HepG2 (cell line): ENCODE results near the gene INSR. TPM values are rescaled to one million over a fixed set of nuclear protein-coding genes. Genes with fewer than 3 reads are reported as not detected.

Source experiments
- BRCA1 ChIP-seq: sonication (generic); formaldehyde crosslinking; IDR thresholded peaks from 2 replicates; pipeline ENCODE4 v1.4.0; 2020; ENCODE audit warnings: missing genetic modification reagents
- CCDC6 ChIP-seq: sonication (generic); formaldehyde crosslinking; IDR thresholded peaks from 2 replicates; pipeline ENCODE4 v1.8.1; 2022; ENCODE audit warnings: mild to moderate bottlenecking, missing genetic modification reagents, moderate library complexity
- EZH2 ChIP-seq: conservative IDR thresholded peaks from 2 replicates; pipeline ENCODE4 v1.6.1; 2012; ENCODE audit warnings: mild to moderate bottlenecking, low read depth, low read length, moderate library complexity
- HOXA7 ChIP-seq: sonication (generic); formaldehyde crosslinking; IDR thresholded peaks from 2 replicates; pipeline ENCODE4 v1.8.1; 2022; ENCODE audit warnings: mild to moderate bottlenecking, missing genetic modification reagents, moderate library complexity
- KLF9 ChIP-seq: IDR thresholded peaks from 2 replicates; pipeline ENCODE4 v1.6.1; 2016; ENCODE audit warnings: low read depth
- MXD4 ChIP-seq: IDR thresholded peaks from 2 replicates; pipeline ENCODE4 v1.6.1; 2016; ENCODE audit warnings: mild to moderate bottlenecking, missing biosample characterization, missing genetic modification reagents
- NCOR1 ChIP-seq: fragments of 200-600 bp; sonication (generic); IDR thresholded peaks from 2 replicates; pipeline ENCODE4 v1.7.0; 2017; ENCODE audit warnings: antibody characterized with exemption, low read length, borderline replicate concordance
- PAWR ChIP-seq: sonication (generic); formaldehyde crosslinking; IDR thresholded peaks from 2 replicates; pipeline ENCODE4 v1.4.0; 2020; ENCODE audit warnings: missing genetic modification reagents, mild to moderate bottlenecking, borderline replicate concordance
- SP2 ChIP-seq: sonication (generic); formaldehyde crosslinking; IDR thresholded peaks from 2 replicates; pipeline ENCODE4 v1.5.1; 2020; ENCODE audit warnings: mild to moderate bottlenecking, missing genetic modification reagents
- ZC3H4 ChIP-seq: sonication (generic); formaldehyde crosslinking; IDR thresholded peaks from 2 replicates; pipeline ENCODE4 v1.4.0; 2020; ENCODE audit warnings: missing genetic modification reagents, borderline replicate concordance
- ZFP37 ChIP-seq: sonication (generic); formaldehyde crosslinking; IDR thresholded peaks from 2 replicates; pipeline ENCODE4 v1.4.0; 2020; ENCODE audit warnings: missing genetic modification reagents, borderline replicate concordance
- ZNF121 ChIP-seq: sonication (generic); formaldehyde crosslinking; IDR thresholded peaks from 2 replicates; pipeline ENCODE4 v1.5.0; 2020; ENCODE audit warnings: mild to moderate bottlenecking, missing genetic modification reagents
- ZNF253 ChIP-seq: sonication (generic); formaldehyde crosslinking; IDR thresholded peaks from 2 replicates; pipeline ENCODE4 v1.8.0; 2022; ENCODE audit warnings: mild to moderate bottlenecking, missing genetic modification reagents, borderline replicate concordance
- ZNF678 ChIP-seq: sonication (generic); formaldehyde crosslinking; IDR thresholded peaks from 2 replicates; pipeline ENCODE4 v1.4.0; 2020; ENCODE audit warnings: mild to moderate bottlenecking, missing genetic modification reagents
- polyA plus RNA-seq, 8 experiments: library from polyadenylated mRNA; depleted of rRNA in 3 of 8; stranded (reverse) in 7 of 8; unstranded in 1 of 8; fragments of >200 nt; fragmentation: Illumina TruSeq in 4 of 8; extraction: Trizol in 4 of 8; gene quantifications; 2 replicates each; pipeline versions ENCODE4 v1.2.1 to v1.2.3, GENCODE V29; 2011 to 2016; ENCODE audit warnings: low read depth in 4 of 8, missing spikeins in 1 of 8, mixed read lengths in 1 of 8; ENCODE audit not compliant: insufficient read depth in 1 of 8
- total RNA-seq, 5 experiments: library from RNA; depleted of rRNA; stranded (reverse); fragments of >200 nt; fragmentation: Illumina TruSeq; extraction: Trizol; gene quantifications; 2 replicates each; pipeline ENCODE4 v1.2.3, GENCODE V29; 2016; ENCODE audit warnings: low read depth in 1 of 5
- TF ChIP-seq, protein P1 (sequence below): IDR thresholded peaks from 2 replicates; pipeline ENCODE4 v1.6.1; 2016; ENCODE audit warnings: control low read depth
- TF ChIP-seq, protein P2 (sequence below): IDR thresholded peaks from 2 replicates; pipeline ENCODE4 v1.6.1; 2016; ENCODE audit warnings: low read depth, control low read depth
- TF ChIP-seq, protein P3 (sequence below): sonication (generic); formaldehyde crosslinking; IDR thresholded peaks from 2 replicates; pipeline ENCODE4 v1.4.0; 2020; ENCODE audit warnings: missing genetic modification reagents, borderline replicate concordance
- TF ChIP-seq, protein P4 (sequence below): IDR thresholded peaks from 2 replicates; pipeline ENCODE4 v1.6.1; 2018; ENCODE audit warnings: missing genetic modification reagents
- TF ChIP-seq, protein P5 (sequence below): sonication (generic); formaldehyde crosslinking; IDR thresholded peaks from 2 replicates; pipeline ENCODE4 v1.4.0; 2020; ENCODE audit warnings: mild to moderate bottlenecking, low read depth, missing genetic modification reagents

INSR gene
- total and polyA plus RNA-seq, 2 of the 13 experiments (the other 11 are each of a cell fraction or from before 2014, with no cell fraction given): 24.2 to 29.8 TPM

DNA sequence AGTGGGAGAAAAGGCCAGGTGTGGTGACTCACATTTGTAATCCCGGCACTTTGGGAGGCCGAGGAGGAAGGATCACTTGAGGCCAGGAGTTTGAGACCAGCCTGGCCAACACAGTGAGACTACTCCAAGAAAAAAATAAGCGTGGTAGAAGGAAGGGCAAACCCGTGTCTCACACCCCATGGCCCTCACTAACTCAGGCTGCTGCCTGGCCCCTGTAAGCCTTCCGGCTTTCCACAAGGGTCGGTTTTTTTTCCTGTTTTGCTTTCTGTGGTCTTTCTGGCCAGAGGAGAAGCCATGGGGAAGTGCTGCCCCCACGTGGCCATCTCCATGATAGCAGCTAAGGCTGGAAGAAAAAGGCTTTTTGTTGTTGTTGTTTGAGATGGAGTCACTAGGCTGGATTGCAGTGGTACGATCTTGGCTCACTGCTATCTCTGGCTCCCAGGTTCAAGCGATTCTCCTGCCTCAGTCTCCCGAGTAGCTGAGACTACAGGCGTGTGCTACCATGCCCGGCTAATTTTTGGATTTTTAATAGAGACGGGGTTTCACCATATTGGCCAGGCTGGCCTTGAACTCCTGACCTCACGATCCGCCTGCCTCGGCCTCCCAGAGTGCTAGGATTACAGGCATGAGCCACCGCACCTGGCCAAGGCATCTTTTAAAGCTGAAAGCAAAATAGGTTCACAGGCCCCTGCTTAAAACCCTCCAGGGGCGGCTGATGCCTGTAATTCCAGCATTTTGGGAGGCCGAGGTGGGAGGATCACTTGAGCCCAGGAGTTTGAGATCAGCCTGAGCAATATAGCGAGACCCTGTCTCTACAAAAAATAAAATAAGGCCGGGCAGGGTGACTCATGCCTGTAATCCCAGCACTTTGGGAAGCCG lies 47.0 kb upstream of the INSR start (continued):
- TF ChIP-seq, protein P1, sequence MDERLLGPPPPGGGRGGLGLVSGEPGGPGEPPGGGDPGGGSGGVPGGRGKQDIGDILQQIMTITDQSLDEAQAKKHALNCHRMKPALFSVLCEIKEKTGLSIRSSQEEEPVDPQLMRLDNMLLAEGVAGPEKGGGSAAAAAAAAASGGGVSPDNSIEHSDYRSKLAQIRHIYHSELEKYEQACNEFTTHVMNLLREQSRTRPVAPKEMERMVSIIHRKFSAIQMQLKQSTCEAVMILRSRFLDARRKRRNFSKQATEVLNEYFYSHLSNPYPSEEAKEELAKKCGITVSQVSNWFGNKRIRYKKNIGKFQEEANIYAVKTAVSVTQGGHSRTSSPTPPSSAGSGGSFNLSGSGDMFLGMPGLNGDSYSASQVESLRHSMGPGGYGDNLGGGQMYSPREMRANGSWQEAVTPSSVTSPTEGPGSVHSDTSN (CRISPR knock-in tag): no peak
- no peak for TF ChIP-seq EZH2
- no peak for TF ChIP-seq MXD4
- TF ChIP-seq BRCA1 (CRISPR knock-in tag): 0 out of 2 replicates have a peak, but pooled peaks have one; percentile 39
- TF ChIP-seq ZC3H4 (CRISPR knock-in tag): no peak
- TF ChIP-seq, protein P2, sequence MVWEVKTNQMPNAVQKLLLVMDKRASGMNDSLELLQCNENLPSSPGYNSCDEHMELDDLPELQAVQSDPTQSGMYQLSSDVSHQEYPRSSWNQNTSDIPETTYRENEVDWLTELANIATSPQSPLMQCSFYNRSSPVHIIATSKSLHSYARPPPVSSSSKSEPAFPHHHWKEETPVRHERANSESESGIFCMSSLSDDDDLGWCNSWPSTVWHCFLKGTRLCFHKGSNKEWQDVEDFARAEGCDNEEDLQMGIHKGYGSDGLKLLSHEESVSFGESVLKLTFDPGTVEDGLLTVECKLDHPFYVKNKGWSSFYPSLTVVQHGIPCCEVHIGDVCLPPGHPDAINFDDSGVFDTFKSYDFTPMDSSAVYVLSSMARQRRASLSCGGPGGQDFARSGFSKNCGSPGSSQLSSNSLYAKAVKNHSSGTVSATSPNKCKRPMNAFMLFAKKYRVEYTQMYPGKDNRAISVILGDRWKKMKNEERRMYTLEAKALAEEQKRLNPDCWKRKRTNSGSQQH (CRISPR knock-in tag): no peak
- TF ChIP-seq ZNF121 (CRISPR knock-in tag): peak; percentile 90
- no peak for TF ChIP-seq ZFP37 (CRISPR knock-in tag)
- TF ChIP-seq, protein P3, sequence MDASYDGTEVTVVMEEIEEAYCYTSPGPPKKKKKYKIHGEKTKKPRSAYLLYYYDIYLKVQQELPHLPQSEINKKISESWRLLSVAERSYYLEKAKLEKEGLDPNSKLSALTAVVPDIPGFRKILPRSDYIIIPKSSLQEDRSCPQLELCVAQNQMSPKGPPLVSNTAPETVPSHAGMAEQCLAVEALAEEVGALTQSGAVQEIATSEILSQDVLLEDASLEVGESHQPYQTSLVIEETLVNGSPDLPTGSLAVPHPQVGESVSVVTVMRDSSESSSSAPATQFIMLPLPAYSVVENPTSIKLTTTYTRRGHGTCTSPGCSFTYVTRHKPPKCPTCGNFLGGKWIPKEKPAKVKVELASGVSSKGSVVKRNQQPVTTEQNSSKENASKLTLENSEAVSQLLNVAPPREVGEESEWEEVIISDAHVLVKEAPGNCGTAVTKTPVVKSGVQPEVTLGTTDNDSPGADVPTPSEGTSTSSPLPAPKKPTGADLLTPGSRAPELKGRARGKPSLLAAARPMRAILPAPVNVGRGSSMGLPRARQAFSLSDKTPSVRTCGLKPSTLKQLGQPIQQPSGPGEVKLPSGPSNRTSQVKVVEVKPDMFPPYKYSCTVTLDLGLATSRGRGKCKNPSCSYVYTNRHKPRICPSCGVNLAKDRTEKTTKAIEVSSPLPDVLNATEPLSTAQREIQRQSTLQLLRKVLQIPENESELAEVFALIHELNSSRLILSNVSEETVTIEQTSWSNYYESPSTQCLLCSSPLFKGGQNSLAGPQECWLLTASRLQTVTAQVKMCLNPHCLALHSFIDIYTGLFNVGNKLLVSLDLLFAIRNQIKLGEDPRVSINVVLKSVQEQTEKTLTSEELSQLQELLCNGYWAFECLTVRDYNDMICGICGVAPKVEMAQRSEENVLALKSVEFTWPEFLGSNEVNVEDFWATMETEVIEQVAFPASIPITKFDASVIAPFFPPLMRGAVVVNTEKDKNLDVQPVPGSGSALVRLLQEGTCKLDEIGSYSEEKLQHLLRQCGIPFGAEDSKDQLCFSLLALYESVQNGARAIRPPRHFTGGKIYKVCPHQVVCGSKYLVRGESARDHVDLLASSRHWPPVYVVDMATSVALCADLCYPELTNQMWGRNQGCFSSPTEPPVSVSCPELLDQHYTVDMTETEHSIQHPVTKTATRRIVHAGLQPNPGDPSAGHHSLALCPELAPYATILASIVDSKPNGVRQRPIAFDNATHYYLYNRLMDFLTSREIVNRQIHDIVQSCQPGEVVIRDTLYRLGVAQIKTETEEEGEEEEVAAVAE (CRISPR knock-in tag): no peak
- TF ChIP-seq NCOR1: no peak
- no peak for TF ChIP-seq SP2 (CRISPR knock-in tag)
- TF ChIP-seq ZNF253 (CRISPR knock-in tag): no peak
- no peak for TF ChIP-seq ZNF678 (CRISPR knock-in tag)
- TF ChIP-seq KLF9: no peak
- TF ChIP-seq, protein P4, sequence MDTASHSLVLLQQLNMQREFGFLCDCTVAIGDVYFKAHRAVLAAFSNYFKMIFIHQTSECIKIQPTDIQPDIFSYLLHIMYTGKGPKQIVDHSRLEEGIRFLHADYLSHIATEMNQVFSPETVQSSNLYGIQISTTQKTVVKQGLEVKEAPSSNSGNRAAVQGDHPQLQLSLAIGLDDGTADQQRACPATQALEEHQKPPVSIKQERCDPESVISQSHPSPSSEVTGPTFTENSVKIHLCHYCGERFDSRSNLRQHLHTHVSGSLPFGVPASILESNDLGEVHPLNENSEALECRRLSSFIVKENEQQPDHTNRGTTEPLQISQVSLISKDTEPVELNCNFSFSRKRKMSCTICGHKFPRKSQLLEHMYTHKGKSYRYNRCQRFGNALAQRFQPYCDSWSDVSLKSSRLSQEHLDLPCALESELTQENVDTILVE (CRISPR knock-in tag): peak; percentile 57
- TF ChIP-seq HOXA7 (CRISPR knock-in tag): no peak
- TF ChIP-seq PAWR (CRISPR knock-in tag): no peak
- TF ChIP-seq, protein P5, sequence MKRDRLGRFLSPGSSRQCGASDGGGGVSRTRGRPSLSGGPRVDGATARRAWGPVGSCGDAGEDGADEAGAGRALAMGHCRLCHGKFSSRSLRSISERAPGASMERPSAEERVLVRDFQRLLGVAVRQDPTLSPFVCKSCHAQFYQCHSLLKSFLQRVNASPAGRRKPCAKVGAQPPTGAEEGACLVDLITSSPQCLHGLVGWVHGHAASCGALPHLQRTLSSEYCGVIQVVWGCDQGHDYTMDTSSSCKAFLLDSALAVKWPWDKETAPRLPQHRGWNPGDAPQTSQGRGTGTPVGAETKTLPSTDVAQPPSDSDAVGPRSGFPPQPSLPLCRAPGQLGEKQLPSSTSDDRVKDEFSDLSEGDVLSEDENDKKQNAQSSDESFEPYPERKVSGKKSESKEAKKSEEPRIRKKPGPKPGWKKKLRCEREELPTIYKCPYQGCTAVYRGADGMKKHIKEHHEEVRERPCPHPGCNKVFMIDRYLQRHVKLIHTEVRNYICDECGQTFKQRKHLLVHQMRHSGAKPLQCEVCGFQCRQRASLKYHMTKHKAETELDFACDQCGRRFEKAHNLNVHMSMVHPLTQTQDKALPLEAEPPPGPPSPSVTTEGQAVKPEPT: no peak
- no peak; the same call in 1 of the 2 replicates for TF ChIP-seq CCDC6 (CRISPR knock-in tag)
